HG03558 (cell line): ENCODE data around the gene TMEM87B.
"Not testable (repeated sequence)": the region's sequence is repeated elsewhere in the genome, so short reads cannot be mapped to it uniquely, and the experiment has no call there.

Source experiments
- ATAC-seq: cut with Tn5 transposase; IDR thresholded peaks from one replicate; pipeline ENCODE4 v1.9.1; 2021; ENCODE audit warnings: moderate number of reproducible peaks; ENCODE audit not compliant: unreplicated experiment; ENCODE audit errors: extremely low read depth

Gene TMEM87B

GRCh38 chr2:112062894-112063293 is 7.8 kb downstream of the TMEM87B start:
- no peak for ATAC-seq

- no peak for ATAC-seq
These were observed 10.4 kb downstream of the TMEM87B start for GRCh38 chr2:112065486-112065885.

DNA sequence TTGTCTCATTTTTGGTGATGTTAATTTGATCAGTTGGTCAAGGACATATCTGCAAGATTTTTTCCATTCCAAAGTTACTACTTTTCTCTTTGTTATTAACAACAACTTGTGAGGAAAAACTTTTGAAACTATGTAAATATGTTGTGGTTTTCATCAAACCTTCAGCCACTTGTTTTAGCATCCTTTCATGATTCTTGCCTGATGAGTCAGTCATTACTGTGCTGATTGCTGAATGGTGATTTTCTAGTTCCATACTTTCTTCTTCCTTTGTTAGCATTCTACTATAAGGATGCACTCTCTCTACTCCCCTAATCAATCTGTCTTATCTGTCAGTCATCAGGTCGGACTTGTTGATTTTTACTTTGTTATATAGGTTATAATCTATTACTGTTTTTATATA is 10.9 kb downstream of the TMEM87B start:
- no peak for ATAC-seq

DNA sequence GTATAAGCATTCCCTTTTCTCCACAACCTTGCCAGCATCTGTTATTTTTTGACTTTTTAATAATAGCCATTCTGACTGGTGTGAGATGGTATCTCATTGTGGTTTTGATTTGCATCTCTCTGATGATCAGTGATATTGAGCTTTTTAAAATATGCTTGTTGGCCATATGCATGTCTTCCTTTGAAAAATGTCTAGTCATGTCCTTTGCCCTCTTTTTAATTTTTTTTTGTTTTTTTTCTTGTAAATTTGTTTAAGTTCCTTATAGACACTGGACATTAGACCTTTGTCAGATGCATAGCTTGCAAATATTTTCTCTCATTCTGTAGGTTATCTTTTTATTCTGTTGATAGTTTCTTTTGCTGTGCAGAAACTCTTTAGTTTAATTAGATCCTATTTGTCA is 14.7 kb downstream of the TMEM87B start:
- not testable (repeated sequence) for ATAC-seq

- ATAC-seq: no peak
These were observed 18.8 kb downstream of the TMEM87B start for GRCh38 chr2:112073875-112074274.

DNA sequence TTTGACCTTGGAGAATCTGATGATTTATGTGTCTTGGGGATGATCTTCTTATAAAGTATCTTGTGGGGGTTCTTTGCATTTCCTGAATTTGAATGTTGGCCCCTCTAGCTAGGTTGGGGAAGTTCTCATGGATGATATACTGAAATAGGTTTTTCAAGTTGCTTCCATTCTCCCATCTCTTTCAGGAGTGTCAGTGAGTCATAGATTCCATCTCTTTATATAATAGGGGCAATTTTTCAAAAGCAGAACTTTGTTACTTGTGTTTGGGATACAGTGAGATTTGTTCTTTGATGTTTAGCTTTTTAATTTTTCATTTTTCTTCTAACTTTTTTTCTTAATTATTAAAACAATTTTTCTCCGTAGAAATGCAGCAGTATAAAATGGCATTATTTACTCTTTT is 19.4 kb downstream of the TMEM87B start:
- no peak for ATAC-seq

- ATAC-seq: no peak
These were observed 20.6 kb downstream of the TMEM87B start for GRCh38 chr2:112075490-112076260.

DNA sequence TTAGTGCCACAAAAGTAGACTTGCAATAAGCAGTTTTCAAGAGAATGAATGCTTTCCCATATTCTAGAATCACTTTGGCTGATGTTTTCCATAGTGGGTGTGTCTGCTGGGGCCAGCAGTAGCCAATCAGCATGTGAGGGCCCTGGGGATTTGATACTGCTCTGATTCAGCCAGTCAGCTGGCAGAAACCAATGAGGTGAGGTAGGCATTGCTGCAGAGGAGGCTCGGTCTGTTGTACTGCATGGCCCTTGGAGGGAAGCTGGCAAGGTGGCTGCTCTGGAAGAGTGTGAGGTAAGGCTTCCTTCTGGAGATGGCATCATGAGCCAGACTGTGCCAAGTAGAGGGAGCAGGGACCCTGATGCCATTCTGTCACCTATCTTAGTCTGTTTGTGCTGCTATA is 22.7 kb downstream of the TMEM87B start:
- no peak for ATAC-seq

DNA sequence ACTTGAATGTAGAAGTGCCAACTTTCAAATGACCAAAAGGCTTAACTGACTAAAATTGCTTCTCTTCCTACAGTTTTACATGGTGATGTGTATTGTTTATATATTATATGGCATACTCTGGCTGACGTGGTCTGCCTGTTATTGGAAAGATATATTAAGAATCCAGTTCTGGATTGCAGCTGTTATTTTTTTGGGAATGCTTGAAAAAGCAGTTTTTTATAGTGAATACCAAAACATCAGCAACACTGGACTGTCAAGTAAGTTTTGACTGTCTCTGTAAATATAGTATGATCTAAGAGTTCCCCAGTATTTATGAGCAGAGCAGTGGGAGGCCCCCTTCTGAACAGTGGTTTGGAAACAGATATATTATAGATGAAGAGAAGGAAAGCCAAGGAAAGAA is 26.2 kb downstream of the TMEM87B start:
- no peak for ATAC-seq

DNA sequence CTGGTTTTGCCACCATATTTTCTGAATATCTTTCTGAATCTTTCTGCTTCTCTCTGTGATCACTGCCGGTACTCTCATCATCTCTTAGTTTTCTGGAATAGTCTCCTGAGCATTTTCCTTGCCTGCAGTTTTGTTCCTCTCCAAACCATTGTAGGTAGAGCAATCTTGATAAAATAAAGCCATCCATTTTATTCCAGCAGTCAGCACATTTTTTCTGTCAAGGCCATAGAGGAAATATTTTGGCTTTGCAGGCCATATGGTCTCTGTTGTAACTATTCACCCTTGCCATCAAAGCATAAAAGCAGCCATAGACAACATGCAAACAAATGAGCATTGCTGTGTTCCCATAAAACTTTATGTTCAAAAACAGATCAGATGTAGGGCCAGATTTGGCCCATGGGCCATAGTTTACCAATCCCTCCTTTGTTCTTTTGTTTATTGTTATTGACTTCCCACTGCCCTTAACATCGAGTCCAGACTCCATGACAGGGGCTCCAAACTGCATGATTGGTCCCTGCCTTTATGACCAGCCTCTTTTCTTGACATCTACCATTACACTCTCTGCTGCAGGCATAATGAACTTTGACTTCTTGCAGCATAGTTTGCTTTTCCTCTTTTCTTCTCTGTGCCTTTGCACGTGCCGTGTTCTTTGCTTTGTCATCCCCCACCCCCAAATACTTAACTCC is 29.8 kb downstream of the TMEM87B start:
- no peak for ATAC-seq

- no peak for ATAC-seq
These were observed 30.3 kb downstream of the TMEM87B start for GRCh38 chr2:112085375-112085730.

GRCh38 chr2:112085916-112086669 is 31.0 kb downstream of the TMEM87B start:
- no peak for ATAC-seq

DNA sequence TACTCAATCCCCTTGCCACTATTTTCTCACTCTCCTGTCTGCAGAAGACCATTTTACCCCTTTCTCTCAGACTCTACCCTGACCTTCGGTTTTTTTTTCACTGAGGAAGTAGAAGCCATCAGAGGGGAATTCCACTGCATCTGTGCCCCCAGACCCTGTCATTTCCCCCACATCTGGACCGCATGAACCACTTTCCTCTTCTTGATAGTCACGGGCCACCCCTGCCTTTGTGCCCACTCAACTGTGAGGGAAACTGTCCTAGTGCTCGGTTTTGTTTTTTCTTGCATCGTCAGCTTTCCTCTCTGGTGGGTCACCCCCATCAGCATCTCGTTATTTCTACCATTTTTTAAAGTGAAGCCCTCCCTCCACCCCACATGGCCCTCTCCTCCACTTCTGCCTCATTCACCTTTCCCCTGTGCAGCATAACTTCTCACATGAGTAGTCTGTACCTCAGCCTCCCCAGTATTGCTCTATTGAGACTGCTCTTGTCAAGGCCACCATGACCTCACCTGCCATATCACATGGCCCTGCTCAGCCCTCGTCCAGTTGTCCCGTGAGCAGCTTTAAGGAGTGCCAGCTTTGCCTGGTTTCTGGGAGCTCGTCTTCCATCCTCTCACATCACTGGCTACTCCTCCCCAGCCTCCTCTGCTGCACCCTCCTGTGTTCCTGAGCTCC is 32.4 kb downstream of the TMEM87B start:
- ATAC-seq: no peak

- no peak for ATAC-seq
These were observed 34.3 kb downstream of the TMEM87B start for GRCh38 chr2:112089375-112089774.

GRCh38 chr2:112092286-112093041 is 37.4 kb downstream of the TMEM87B start:
- no peak for ATAC-seq

GRCh38 chr2:112093216-112093615 is 38.1 kb downstream of the TMEM87B start:
- no peak for ATAC-seq

- ATAC-seq: no peak
These were observed 40.6 kb downstream of the TMEM87B start for GRCh38 chr2:112095681-112096080.

DNA sequence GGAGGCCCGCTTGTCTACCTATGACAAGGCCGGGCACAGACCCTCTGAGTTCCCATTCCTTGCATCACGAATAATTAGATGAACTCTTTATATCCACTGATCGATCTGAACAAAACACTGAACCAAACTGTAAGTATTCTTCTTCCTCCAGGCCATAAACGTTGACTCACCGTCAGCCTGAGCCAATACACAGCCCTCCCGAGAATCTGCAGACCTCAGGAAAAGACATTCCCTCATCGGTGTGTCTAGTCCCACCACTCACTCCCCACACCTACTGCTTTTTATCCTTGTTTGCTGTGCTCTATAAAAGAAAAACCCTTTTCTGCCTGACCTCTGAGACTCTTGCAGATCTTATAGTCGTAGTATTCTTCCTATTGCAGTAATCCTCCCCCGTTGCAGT is 41.0 kb downstream of the TMEM87B start:
- no peak for ATAC-seq

DNA sequence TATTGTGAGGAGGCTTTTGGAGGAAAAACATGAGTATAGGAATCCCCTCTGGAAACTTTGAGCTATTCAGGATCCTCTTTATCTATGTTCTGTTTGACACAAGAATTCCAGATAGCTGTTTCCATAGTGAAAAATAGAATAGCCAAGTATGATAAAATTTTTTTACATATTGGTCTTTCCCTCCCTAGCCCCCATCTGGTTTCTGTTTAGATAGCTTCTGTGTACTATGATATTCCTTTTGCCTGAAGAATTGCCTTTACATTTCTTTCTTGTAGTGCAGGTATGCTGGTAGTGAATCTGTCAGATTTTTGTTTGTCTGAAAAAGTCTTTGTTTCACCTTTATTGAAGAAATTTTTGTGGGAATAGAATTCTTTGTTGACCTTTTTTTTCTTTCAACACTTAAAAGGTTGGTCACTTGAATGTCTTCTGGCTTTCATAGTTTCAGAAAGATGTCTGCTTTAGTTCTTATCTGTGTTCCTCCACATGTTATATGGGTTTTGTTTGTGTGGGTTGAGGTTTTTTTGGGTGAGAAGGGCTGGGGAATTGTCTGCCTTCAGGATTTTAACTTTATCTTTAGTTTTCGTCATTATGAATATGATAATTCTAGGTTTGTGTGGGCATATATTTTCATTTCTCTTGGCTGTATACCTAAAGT is 53.2 kb downstream of the TMEM87B start:
- ATAC-seq: no peak

DNA sequence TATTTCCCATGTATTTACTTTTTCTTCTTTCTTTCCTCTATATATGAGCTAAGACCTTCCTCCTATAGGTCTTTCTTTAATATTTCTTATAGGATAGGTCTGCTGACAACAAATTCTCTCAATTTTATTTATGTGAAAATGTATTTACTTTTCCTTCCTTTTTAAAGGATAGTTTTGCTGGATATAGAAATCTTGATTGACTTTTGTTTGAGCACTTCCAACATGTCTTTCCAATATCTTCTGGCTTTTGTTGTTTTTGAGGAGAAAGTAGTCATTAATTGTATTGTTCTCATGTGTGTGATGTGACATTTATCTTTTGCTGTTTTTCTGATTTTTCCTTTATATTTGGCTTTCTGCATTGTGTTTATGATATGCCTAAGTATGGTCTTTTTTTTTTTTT is 54.2 kb downstream of the TMEM87B start:
- no peak for ATAC-seq
